ENCODE measurements around the gene LRRC27.

DNA sequence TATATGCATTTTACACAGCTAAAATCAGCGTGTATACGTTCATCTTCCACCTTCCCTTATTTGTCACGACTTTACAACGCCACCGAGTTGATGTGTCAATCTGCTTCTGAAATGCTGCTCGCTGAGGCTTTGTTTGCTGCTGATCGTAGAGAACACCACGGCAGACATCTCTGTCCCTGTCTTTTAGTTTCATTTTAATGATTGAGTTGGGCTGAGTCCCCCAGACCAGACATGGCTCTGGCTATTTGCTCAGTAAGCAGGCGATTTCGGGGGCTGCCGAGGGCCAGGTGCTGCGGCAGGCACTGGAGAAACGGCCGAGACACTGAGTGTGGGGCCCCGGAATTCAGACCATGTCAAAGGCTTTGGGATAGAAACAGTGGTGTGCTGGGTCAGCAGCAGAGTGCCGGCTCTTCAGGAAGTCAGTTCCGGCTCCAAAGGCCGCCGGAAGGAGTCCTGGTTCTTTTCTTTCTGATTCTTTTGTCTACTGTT is 5.0 kb downstream of the LRRC27 start:
- TF ChIP-seq, protein P1, sequence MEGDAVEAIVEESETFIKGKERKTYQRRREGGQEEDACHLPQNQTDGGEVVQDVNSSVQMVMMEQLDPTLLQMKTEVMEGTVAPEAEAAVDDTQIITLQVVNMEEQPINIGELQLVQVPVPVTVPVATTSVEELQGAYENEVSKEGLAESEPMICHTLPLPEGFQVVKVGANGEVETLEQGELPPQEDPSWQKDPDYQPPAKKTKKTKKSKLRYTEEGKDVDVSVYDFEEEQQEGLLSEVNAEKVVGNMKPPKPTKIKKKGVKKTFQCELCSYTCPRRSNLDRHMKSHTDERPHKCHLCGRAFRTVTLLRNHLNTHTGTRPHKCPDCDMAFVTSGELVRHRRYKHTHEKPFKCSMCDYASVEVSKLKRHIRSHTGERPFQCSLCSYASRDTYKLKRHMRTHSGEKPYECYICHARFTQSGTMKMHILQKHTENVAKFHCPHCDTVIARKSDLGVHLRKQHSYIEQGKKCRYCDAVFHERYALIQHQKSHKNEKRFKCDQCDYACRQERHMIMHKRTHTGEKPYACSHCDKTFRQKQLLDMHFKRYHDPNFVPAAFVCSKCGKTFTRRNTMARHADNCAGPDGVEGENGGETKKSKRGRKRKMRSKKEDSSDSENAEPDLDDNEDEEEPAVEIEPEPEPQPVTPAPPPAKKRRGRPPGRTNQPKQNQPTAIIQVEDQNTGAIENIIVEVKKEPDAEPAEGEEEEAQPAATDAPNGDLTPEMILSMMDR (IDR thresholded peaks at IDR 0.05): no peak
- no peak for TF ChIP-seq EZH2 (IDR thresholded peaks at IDR 0.05; ENCODE audit: borderline replicate concordance, insufficient read depth, low read depth, low read length, poor library complexity, severe bottlenecking)
